Measurements from ENCODE around the gene CHKB. TPM values are rescaled to one million over a fixed set of nuclear protein-coding genes. Genes with fewer than 3 reads are reported as not detected.
A peak's percentile ranks its signal among the peaks of the same experiment; 100 is the strongest.
"Not testable (repeated sequence)": the region's sequence is repeated elsewhere in the genome, so short reads cannot be mapped to it uniquely, and the experiment has no call there.

CHKB gene
- total RNA-seq, 1 donor from 2014 or later, result 50.4 TPM

GRCh38 chr22:50620593-50621355 is 38.1 kb upstream of the CHKB start:
- peak overlapping the region; percentile 9 for H3K4me3 ChIP-seq (ENCODE audit: low read depth, low read length)
- no peak for DNase-seq (ENCODE audit: low read depth)
- peak; percentile 78 for TF ChIP-seq CTCF (conservative IDR thresholded peaks at IDR 0.05; ENCODE audit: low read depth, low read length)

- H3K4me3 ChIP-seq (ENCODE audit: low read depth, low read length); DNase-seq (ENCODE audit: low read depth): not testable (repeated sequence)
Measured at GRCh38 chr22:50614296-50614695, 31.6 kb upstream of the CHKB start.

GRCh38 chr22:50613291-50613981 is 30.8 kb upstream of the CHKB start:
- no peak for DNase-seq (ENCODE audit: low read depth)
- H3K4me3 ChIP-seq (ENCODE audit: low read depth, low read length), result no peak overlapping the region
- TF ChIP-seq CTCF (conservative IDR thresholded peaks at IDR 0.05; ENCODE audit: low read depth, low read length), result no peak

GRCh38 chr22:50612528-50613221 is 30.0 kb upstream of the CHKB start:
- DNase-seq (ENCODE audit: low read depth), result no peak
- TF ChIP-seq CTCF (conservative IDR thresholded peaks at IDR 0.05; ENCODE audit: low read depth, low read length), result no peak
- H3K4me3 ChIP-seq (ENCODE audit: low read depth, low read length), result no peak overlapping the region

GRCh38 chr22:50612168-50612527 is 29.5 kb upstream of the CHKB start:
- DNase-seq (ENCODE audit: low read depth), result no peak
- H3K4me3 ChIP-seq (ENCODE audit: low read depth, low read length), result no peak overlapping the region
- no peak for TF ChIP-seq CTCF (conservative IDR thresholded peaks at IDR 0.05; ENCODE audit: low read depth, low read length)

GRCh38 chr22:50611341-50612060 is 28.9 kb upstream of the CHKB start:
- DNase-seq (ENCODE audit: low read depth), result no peak
- no peak overlapping the region for H3K4me3 ChIP-seq (ENCODE audit: low read depth, low read length)
- no peak for TF ChIP-seq CTCF (conservative IDR thresholded peaks at IDR 0.05; ENCODE audit: low read depth, low read length)

GRCh38 chr22:50610581-50610980 is 27.9 kb upstream of the CHKB start:
- no peak overlapping the region for H3K4me3 ChIP-seq (ENCODE audit: low read depth, low read length)
- DNase-seq (ENCODE audit: low read depth), result no peak
- TF ChIP-seq CTCF (conservative IDR thresholded peaks at IDR 0.05; ENCODE audit: low read depth, low read length), result no peak
